HG03558 (cell line): ENCODE results near the gene KAZALD1.

Experiments
- ATAC-seq: cut with Tn5 transposase; IDR thresholded peaks from one replicate; pipeline ENCODE4 v1.9.1; 2021; ENCODE audit warnings: moderate number of reproducible peaks; ENCODE audit not compliant: unreplicated experiment; ENCODE audit errors: extremely low read depth

KAZALD1 gene

GRCh38 chr10:101089520-101090299, 27.9 kb downstream of the KAZALD1 start:
- no peak for ATAC-seq

- ATAC-seq: no peak
Observed at GRCh38 chr10:101090597-101090996, 28.8 kb downstream of the KAZALD1 start.

- ATAC-seq: no peak
Observed at GRCh38 chr10:101091546-101092290, 29.9 kb downstream of the KAZALD1 start.

GRCh38 chr10:101092881-101093354, 31.1 kb downstream of the KAZALD1 start:
- no peak for ATAC-seq

GRCh38 chr10:101094121-101094879, 32.5 kb downstream of the KAZALD1 start:
- ATAC-seq: no peak

- no peak for ATAC-seq
Observed at GRCh38 chr10:101095004-101095403, 33.2 kb downstream of the KAZALD1 start.

- ATAC-seq: no peak
Observed at GRCh38 chr10:101095550-101096213, 33.9 kb downstream of the KAZALD1 start.

- no peak for ATAC-seq
Observed at GRCh38 chr10:101096378-101096777, 34.6 kb downstream of the KAZALD1 start.

GRCh38 chr10:101097881-101098280, 36.1 kb downstream of the KAZALD1 start:
- no peak for ATAC-seq

GRCh38 chr10:101099901-101100300, 38.1 kb downstream of the KAZALD1 start:
- no peak for ATAC-seq

GRCh38 chr10:101101372-101101881, 39.6 kb downstream of the KAZALD1 start:
- no peak for ATAC-seq

GRCh38 chr10:101103430-101103829, 41.6 kb downstream of the KAZALD1 start:
- no peak for ATAC-seq

- no peak for ATAC-seq
Observed at GRCh38 chr10:101106351-101106750, 44.6 kb downstream of the KAZALD1 start.

- no peak for ATAC-seq
Observed at GRCh38 chr10:101107771-101108170, 46.0 kb downstream of the KAZALD1 start.

- ATAC-seq: no peak
Observed at GRCh38 chr10:101110856-101111523, 49.2 kb downstream of the KAZALD1 start.

GRCh38 chr10:101111547-101111946, 49.8 kb downstream of the KAZALD1 start:
- ATAC-seq: no peak

- no peak for ATAC-seq
Observed at GRCh38 chr10:101112799-101113594, 51.2 kb downstream of the KAZALD1 start.

- ATAC-seq: no peak
Observed at GRCh38 chr10:101113890-101114403, 52.2 kb downstream of the KAZALD1 start.
